Neuronal stem cell (in vitro differentiated cells): Measurements from ENCODE around the gene PADI4.
"Not testable (repeated sequence)": the region's sequence is repeated elsewhere in the genome, so short reads cannot be mapped to it uniquely, and the experiment has no call there.

Experiments
- DNase-seq: peaks from one replicate; pipeline ENCODE4 v3.0.0-alpha.2; 2013; ENCODE audit warnings: low spot score
- H2AFZ ChIP-seq: one replicate; pipeline ENCODE4 v1.6.1; 2013; ENCODE audit warnings: mild to moderate bottlenecking, low read length, inconsistent platforms
- H2AK5ac ChIP-seq: 2 replicates; pipeline ENCODE4 v1.6.1; 2013; ENCODE audit warnings: low read depth, mild to moderate bottlenecking, inconsistent platforms, low read length, moderate library complexity, mixed read lengths
- H2BK120ac ChIP-seq: 2 replicates; pipeline ENCODE4 v1.6.1; 2013; ENCODE audit warnings: low read depth, mild to moderate bottlenecking, inconsistent platforms, low read length, moderate library complexity, mixed read lengths
- H2BK12ac ChIP-seq: one replicate; pipeline ENCODE4 v1.6.1; 2013; ENCODE audit warnings: low read length, inconsistent platforms
- H2BK15ac ChIP-seq: 2 replicates; pipeline ENCODE4 v1.6.1; 2013; ENCODE audit warnings: mild to moderate bottlenecking, low read length, inconsistent platforms, mixed read lengths
- H2BK5ac ChIP-seq: one replicate; pipeline ENCODE4 v1.6.1; 2013; ENCODE audit warnings: inconsistent platforms, mild to moderate bottlenecking, low read length, moderate library complexity
- H3K14ac ChIP-seq: one replicate; pipeline ENCODE4 v1.6.1; 2013; ENCODE audit warnings: low read length, inconsistent platforms
- H3K18ac ChIP-seq: 2 replicates; pipeline ENCODE4 v1.6.1; 2013; ENCODE audit warnings: low read length, inconsistent platforms
- H3K23ac ChIP-seq: 2 replicates; pipeline ENCODE4 v1.6.1; 2013; ENCODE audit warnings: low read depth, mild to moderate bottlenecking, mixed read lengths, low read length, inconsistent platforms; ENCODE audit not compliant: poor library complexity
- H3K27ac ChIP-seq: replicated peaks from 3 replicates; pipeline ENCODE4 v1.5.1; 2013; ENCODE audit warnings: low read length, inconsistent platforms
- H3K27me3 ChIP-seq, 3 experiments: 2 replicates each; pipeline ENCODE4 v1.6.1; 2013; ENCODE audit warnings: low read length in 3 of 3, mild to moderate bottlenecking in 2 of 3, inconsistent platforms in 1 of 3, low read depth in 1 of 3, mixed read lengths in 1 of 3, moderate library complexity in 1 of 3; ENCODE audit not compliant: control insufficient read depth in 3 of 3, insufficient read depth in 3 of 3
- H3K36me3 ChIP-seq, 2 donors: replicated peaks in 1 of 2; 2 replicates each; pipeline ENCODE4 v1.6.1; 2013; ENCODE audit warnings: low read length in 2 of 2; ENCODE audit not compliant: control insufficient read depth in 2 of 2, insufficient read depth in 2 of 2
- H3K4ac ChIP-seq: 2 replicates; pipeline ENCODE4 v1.6.1; 2013; ENCODE audit warnings: inconsistent platforms, mild to moderate bottlenecking, low read length, moderate library complexity
- H3K4me1 ChIP-seq, 2 donors: 1 replicate in 1 of 2; 2 replicates in 1 of 2; pipeline ENCODE4 v1.6.1; 2013; ENCODE audit warnings: low read length in 2 of 2, low read depth in 1 of 2; ENCODE audit not compliant: control insufficient read depth in 2 of 2, insufficient read depth in 1 of 2
- H3K4me2 ChIP-seq: one replicate; pipeline ENCODE4 v1.6.1; 2013; ENCODE audit warnings: mild to moderate bottlenecking, low read length, inconsistent platforms; ENCODE audit not compliant: insufficient read depth, poor library complexity, severe bottlenecking
- H3K4me3 ChIP-seq, 2 donors: 2 replicates each; pipeline ENCODE4 v1.5.1; 2013; ENCODE audit warnings: low read length in 2 of 2, mild to moderate bottlenecking in 2 of 2, inconsistent platforms in 1 of 2, moderate library complexity in 1 of 2
- H3K79me1 ChIP-seq: one replicate; pipeline ENCODE4 v1.6.1; 2013; ENCODE audit warnings: low read depth, mild to moderate bottlenecking, inconsistent platforms, low read length, moderate library complexity
- H3K9ac ChIP-seq: one replicate; pipeline ENCODE4 v1.6.1; 2013; ENCODE audit warnings: mild to moderate bottlenecking, low read depth, low read length, inconsistent platforms; ENCODE audit not compliant: poor library complexity
- H3K9me3 ChIP-seq, 2 donors: replicated peaks in 1 of 2; 2 replicates each; pipeline versions ENCODE3 to v1.6.1; 2013; ENCODE audit warnings: low read length in 2 of 2, mild to moderate bottlenecking in 2 of 2, inconsistent platforms in 1 of 2, low read depth in 1 of 2, mixed read lengths in 1 of 2, moderate library complexity in 1 of 2; ENCODE audit not compliant: control insufficient read depth in 2 of 2, insufficient read depth in 1 of 2
- H4K8ac ChIP-seq: one replicate; pipeline ENCODE4 v1.6.1; 2013; ENCODE audit warnings: low read depth, mild to moderate bottlenecking, inconsistent platforms, low read length, moderate library complexity
- H4K91ac ChIP-seq: one replicate; pipeline ENCODE4 v1.6.1; 2013; ENCODE audit warnings: low read length, low read depth, mild to moderate bottlenecking, inconsistent platforms; ENCODE audit not compliant: poor library complexity
- WGBS, 2 donors: extraction: QIAGEN DNeasy Blood & Tissue Kit; methylation state at CpG; one replicate each; pipeline ENCODE4 v1.1.7; 2013; ENCODE audit warnings: missing lambda C conversion rate in 2 of 2, mixed read lengths in 1 of 2; ENCODE audit not compliant: insufficient read length in 2 of 2, insufficient replicate concordance in 1 of 2; ENCODE audit errors: extremely low coverage in 2 of 2; 5-methylcytosine and 5-hydroxymethylcytosine counted together

PADI4 gene

DNA sequence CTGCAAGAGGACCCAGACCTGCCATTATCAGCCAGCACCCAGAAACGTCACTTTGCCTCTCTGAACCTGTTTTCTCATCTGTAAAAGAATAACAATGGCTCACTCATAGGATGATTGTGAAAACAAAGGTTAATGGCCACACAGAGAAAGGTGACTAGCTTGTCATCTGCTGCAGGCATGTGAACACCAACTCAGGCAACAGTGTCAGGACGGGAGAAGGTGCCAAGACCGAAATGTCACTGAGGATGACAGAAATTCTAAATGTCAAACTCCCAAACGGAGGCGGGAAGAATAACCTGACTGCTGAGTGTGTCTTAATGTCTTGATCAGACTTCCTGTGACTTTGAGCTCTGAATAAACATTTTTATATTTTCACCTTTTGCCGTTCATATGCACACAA lies 10.3 kb downstream of the PADI4 start:
- Histone ChIP-seq H2BK120ac (no peak overlapping the region), H3K27ac (no peak overlapping the region), H3K23ac (peak overlapping the region; percentile 68), H3K9me3 (no peaks in the 10 kb centered on the region), H2AFZ (no peak overlapping the region), H3K4me3 (no peak overlapping the region), H2BK15ac (no peak overlapping the region), H3K4ac (no peak overlapping the region), H3K27me3 (peaks cover 0 to 10% (median 0%) of the 10 kb centered on the region in 3 experiments), H2BK12ac (no peak overlapping the region), H3K9ac (no peak overlapping the region), H4K8ac (no peak overlapping the region), H4K91ac (no peak overlapping the region), H2BK5ac (no peak overlapping the region), H3K4me1 (no peaks in the 10 kb centered on the region), H3K36me3 (no peaks in the 10 kb centered on the region), H2AK5ac (no peak overlapping the region), H3K79me1 (no peaks in the 10 kb centered on the region), H3K4me2 (no peak overlapping the region), H3K18ac (no peak overlapping the region), H3K14ac (no peak overlapping the region)
- no CpG with 5 or more reads among the region's 6 CpGs for WGBS, 2 donors
- DNase-seq = no peak

DNA sequence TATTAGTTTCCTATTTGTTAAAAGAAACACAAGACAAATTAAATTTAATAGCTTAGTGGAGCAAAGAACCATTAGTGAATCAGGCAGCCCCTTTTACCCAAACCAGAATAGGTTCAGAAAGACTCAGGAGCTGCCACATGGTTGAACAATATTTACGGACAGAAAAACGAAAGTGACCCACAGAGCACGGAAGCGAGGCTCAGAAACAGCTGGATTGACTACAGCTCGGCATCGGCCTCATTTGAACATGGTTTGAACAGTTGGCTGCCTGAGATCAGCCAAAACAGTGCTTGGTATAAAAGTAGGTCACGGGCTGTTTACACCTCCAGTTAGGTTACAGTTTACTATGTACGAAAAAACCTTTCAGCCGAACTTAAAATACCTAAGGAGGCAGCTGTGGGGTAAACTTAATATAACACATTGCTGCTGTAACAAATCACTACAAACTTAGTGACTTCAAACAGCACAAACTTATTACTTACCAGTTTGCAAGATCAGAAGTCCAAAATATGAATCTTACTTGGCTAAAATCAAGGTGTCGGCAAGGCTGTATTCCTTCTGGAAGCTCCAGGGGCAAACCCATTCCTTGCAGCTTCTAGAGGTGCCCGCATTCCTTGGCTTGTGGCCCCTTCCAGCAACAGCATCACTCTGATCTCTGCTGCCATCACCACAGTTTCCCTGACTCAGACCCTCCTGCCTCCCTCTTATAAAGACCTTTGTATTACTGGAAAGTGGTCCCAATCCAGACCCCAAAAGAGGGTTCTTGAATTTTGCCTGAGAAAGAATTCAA lies 11.8 kb downstream of the PADI4 start:
- H3K14ac ChIP-seq = no peak overlapping the region
- H3K4me3 ChIP-seq = no peak overlapping the region
- H3K23ac ChIP-seq = no peak overlapping the region
- WGBS, 2 donors = no CpG with 5 or more reads among the region's 11 CpGs
- H3K36me3 ChIP-seq = no peaks in the 10 kb centered on the region
- no peak overlapping the region for H3K27ac ChIP-seq
- no peaks in the 10 kb centered on the region for H3K9me3 ChIP-seq
- no peak overlapping the region for H2AFZ ChIP-seq
- no peak overlapping the region for H2BK120ac ChIP-seq
- DNase-seq = no peak
- no peaks in the 10 kb centered on the region for H3K79me1 ChIP-seq
- H3K4me2 ChIP-seq = no peak overlapping the region
- H3K27me3 ChIP-seq = peaks cover 0 to 4% (median 0%) of the 10 kb centered on the region in 3 experiments
- no peak overlapping the region for H4K8ac ChIP-seq
- H3K4me1 ChIP-seq = no peaks in the 10 kb centered on the region
- no peak overlapping the region for H2BK12ac ChIP-seq
- no peak overlapping the region for H3K18ac ChIP-seq
- no peak overlapping the region for H4K91ac ChIP-seq
- H2BK5ac ChIP-seq = no peak overlapping the region
- H2AK5ac ChIP-seq = no peak overlapping the region
- no peak overlapping the region for H3K9ac ChIP-seq
- no peak overlapping the region for H3K4ac ChIP-seq
- no peak overlapping the region for H2BK15ac ChIP-seq

DNA sequence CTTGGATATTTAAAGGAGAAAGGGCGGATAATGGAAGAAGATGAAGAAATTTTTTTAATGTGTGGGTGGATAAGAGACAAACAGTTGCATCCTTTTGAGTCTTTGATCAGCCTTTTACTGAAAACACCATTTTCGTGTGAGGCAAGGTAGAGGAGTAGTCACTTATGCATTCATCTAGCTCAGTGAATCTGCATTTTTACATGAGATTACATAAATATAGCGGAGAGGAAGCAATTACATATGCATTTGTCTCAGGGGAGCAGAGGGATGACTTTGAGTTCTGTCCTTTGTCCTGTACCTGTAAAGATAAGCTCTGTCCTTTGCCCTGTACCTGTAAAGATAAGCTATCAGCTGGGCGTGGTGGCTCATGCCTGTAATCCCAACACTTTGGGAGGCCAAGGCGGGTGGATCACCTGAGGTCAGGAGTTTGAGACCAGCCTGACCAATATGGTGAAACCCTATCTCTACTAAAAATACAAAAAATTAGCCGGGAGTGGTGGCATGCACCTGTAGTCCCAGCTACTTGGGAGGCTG lies 13.9 kb downstream of the PADI4 start:
- H2AFZ ChIP-seq, H4K91ac ChIP-seq, H2BK120ac ChIP-seq, H4K8ac ChIP-seq, H3K9ac ChIP-seq, H3K4me3 ChIP-seq, H3K4ac ChIP-seq, H2BK5ac ChIP-seq, H3K9me3 ChIP-seq, H2BK12ac ChIP-seq, H3K4me1 ChIP-seq, H3K27ac ChIP-seq, H3K18ac ChIP-seq, H3K14ac ChIP-seq, H3K23ac ChIP-seq, DNase-seq, H2AK5ac ChIP-seq, H3K4me2 ChIP-seq, H3K36me3 ChIP-seq, H2BK15ac ChIP-seq, H3K79me1 ChIP-seq, H3K27me3 ChIP-seq: not testable (repeated sequence)
- WGBS, 2 donors = 100% methylated on average over 1 of the region's 6 CpGs; no CpG with 5 or more reads in 1 of the 2 donors

GRCh38 chr1:17328855-17329254 lies 20.9 kb downstream of the PADI4 start:
- Histone ChIP-seq H3K18ac (no peak overlapping the region), H2BK15ac (no peak overlapping the region), H3K4me3 (no peak overlapping the region), H3K27ac (no peak overlapping the region), H4K8ac (no peak overlapping the region), H2BK120ac (no peak overlapping the region), H3K4me2 (no peak overlapping the region), H3K9ac (no peak overlapping the region), H3K14ac (no peak overlapping the region), H2BK12ac (no peak overlapping the region), H2AK5ac (no peak overlapping the region), H3K9me3 (peaks cover 0 to 4% of the 10 kb centered on the region in 2 donors), H3K4ac (no peak overlapping the region), H4K91ac (no peak overlapping the region), H3K36me3 (no peaks in the 10 kb centered on the region), H3K79me1 (peaks cover 2% of the 10 kb centered on the region), H3K27me3 (no peaks in the 10 kb centered on the region), H2AFZ (no peak overlapping the region), H2BK5ac (no peak overlapping the region), H3K23ac (no peak overlapping the region), H3K4me1 (no peaks in the 10 kb centered on the region)
- no peak for DNase-seq
- WGBS, 2 donors = no CpG with 5 or more reads among the region's 5 CpGs
